ENCODE data around the gene BAAT.

GRCh38 chr9:101397746-101398067 lies 12.9 kb upstream of the BAAT start:
- TF ChIP-seq POLR2A (IDR thresholded peaks at IDR 0.05; ENCODE audit: low read depth, low read length) (no peak), PAX5 (IDR thresholded peaks at IDR 0.05; ENCODE audit: insufficient read depth, low read length, severe bottlenecking) (no peak), POLR2AphosphoS5 (IDR thresholded peaks at IDR 0.05; ENCODE audit: low read depth, low read length) (no peak)
